Suprapubic skin (tissue), 4 donors: ENCODE measurements around the gene ARHGAP31. TPM values are rescaled to one million over a fixed set of nuclear protein-coding genes. Genes with fewer than 3 reads are reported as not detected.

Experiments used
- DNase-seq, 2 donors: peaks; one replicate each; pipeline ENCODE4 v3.0.0-alpha.2; 2019; ENCODE audit warnings: low spot score in 2 of 2
- H3K27ac ChIP-seq: fragments of 200-600 bp; sonication (generic); one replicate; pipeline ENCODE4 v1.5.1; 2019
- H3K27me3 ChIP-seq: fragments of 200-600 bp; sonication (generic); one replicate; pipeline ENCODE4 v1.5.1; 2019
- H3K36me3 ChIP-seq: fragments of 200-600 bp; sonication (generic); one replicate; pipeline ENCODE4 v1.5.1; 2019
- H3K4me1 ChIP-seq: fragments of 200-600 bp; sonication (generic); one replicate; pipeline ENCODE4 v1.5.1; 2019
- H3K4me3 ChIP-seq: fragments of 200-600 bp; sonication (generic); one replicate; pipeline ENCODE4 v1.5.1; 2019; ENCODE audit warnings: mild to moderate bottlenecking
- H3K9me3 ChIP-seq: fragments of 200-600 bp; sonication (generic); one replicate; pipeline ENCODE4 v1.5.1; 2019
- EP300 ChIP-seq: sonication (generic); formaldehyde crosslinking; IDR thresholded peaks from one replicate; pipeline ENCODE4 v1.6.1; 2017; ENCODE audit warnings: antibody characterized with exemption
- POLR2A ChIP-seq, 2 donors: fragments of 450-650 bp; IDR thresholded peaks; one replicate each; pipeline ENCODE4 v1.6.1; 2017; ENCODE audit warnings: antibody characterized with exemption in 2 of 2, mild to moderate bottlenecking in 2 of 2, moderate library complexity in 2 of 2
- POLR2AphosphoS5 ChIP-seq, 3 donors: sonication (generic); formaldehyde crosslinking; IDR thresholded peaks; one replicate each; pipeline ENCODE4 v1.6.1; 2017; ENCODE audit warnings: antibody characterized with exemption in 3 of 3
- WGBS: methylation state at CpG from one replicate; pipeline ENCODE4 v1.1.5; 2018; 5-methylcytosine and 5-hydroxymethylcytosine counted together
- total RNA-seq, 4 donors: library from RNA; depleted of rRNA; stranded (reverse); fragments of >200 nt; gene quantifications; one replicate each; pipeline ENCODE4 v1.1.0, GENCODE V29; 2016
- TF ChIP-seq, protein P1 (sequence below), 2 donors: fragments of 200-600 bp in 1 of 2; fragments of 450-650 bp in 1 of 2; sonication (generic) in 1 of 2; IDR thresholded peaks; one replicate each; pipeline ENCODE4 v1.5.1; 2016 to 2019; ENCODE audit warnings: antibody characterized with exemption in 2 of 2, mild to moderate bottlenecking in 1 of 2, moderate library complexity in 1 of 2

ARHGAP31 gene
- total RNA-seq, 4 donors from 2014 or later: 15.8 to 26.6 (median 21.7) TPM

DNA sequence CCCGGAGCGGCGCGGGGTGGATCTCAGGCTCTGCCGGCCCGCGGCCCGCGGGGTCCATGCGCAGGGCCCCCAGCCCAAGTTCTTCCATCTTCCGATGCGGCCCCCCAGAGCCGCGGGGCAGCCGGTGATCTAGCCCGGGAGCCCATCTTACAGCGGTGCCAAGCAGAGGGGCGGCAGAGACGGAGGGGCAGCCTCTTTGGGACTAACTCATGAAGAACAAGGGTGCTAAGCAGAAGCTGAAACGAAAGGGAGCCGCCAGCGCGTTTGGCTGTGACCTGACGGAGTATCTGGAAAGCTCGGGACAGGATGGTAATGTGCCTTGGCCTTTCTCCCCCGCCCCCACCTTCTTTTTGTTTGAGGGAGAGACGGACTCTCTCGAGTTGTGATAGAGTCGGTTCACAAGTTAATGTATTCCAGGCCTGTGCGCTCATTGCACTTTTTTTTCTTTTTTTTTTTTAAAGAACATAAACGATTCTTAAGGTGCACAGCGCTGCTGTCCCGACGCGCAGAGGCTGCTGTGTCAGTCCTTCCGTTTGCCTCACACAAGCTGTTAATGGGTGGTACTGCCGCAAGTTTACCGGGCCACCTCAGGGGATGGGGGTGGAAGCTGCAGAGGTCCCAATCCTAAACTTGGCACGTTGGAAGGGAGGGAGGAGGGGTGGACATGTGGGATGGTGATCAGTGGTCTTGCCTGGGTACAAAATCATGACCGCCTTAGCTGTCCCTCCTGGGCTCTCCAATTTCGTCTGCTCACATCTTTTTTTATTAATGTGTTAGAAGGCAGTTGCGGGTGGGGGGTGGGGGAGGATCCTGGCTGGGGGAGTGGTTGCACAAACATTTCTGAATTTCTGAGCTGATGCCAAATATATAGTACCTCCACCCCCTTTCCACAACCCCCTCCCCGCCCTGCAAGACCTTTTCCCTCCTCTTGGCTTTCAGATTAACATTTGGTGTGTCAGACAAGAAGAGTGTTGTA, 801 bp downstream of the ARHGAP31 start:
- Histone ChIP-seq H3K9me3 (no peaks in the 10 kb centered on the region), H3K27ac (peak overlapping the region; percentile 93), H3K4me1 (peaks cover 33% of the 10 kb centered on the region), H3K27me3 (no peaks in the 10 kb centered on the region), H3K4me3 (peak overlapping the region; percentile 75), H3K36me3 (no peaks in the 10 kb centered on the region)
- DNase-seq: peak in 1 of 2 donors; percentile 82
- WGBS: under 1% methylated on average over 41 of the region's 43 CpGs
- TF ChIP-seq POLR2A (IDR thresholded peaks at IDR 0.05) (peak in 1 of 2 donors; percentile 4), EP300 (no peak)

DNA sequence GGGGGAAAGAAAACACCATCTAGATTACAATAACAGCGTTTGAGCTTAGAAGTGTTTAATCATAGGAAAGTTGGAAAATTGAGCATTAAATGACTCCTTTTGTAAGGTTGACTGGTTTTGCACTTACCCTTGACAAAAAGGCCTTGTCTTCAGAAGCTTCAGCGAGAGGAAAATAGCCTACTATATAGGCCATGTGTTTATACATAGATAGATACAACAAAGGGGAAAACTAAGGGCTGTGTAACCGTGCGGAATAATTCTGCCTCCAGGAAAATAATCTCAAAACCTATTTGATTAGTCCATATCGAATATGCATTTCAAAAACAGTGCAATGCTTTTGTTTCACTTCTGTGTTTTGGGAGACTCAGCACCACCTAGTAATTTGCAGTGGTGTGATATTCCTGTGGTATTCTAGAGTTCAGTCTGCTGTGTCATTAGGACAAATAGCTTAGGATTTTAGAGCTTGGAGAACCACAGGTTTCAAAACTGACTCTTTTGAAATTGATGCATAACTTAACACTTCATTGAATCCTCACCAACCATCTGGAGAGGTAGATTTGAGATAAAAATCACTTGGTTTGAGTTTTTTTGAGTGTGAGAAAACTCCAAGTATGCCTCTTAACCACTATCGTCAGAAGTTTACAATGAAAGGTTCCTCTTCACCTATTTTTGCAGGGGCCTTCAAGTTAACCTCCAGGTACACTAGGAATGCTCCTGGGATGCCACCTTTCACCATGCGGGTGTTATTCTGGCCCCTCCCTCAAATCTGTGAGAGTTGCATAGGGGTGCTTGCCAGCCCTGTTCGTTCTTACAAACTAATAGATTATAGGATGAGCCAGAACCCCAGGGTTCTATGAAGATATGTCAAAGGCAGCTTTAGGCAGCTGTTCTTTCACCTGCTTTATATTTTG, 1.9 kb downstream of the ARHGAP31 start:
- TF ChIP-seq, protein P1, sequence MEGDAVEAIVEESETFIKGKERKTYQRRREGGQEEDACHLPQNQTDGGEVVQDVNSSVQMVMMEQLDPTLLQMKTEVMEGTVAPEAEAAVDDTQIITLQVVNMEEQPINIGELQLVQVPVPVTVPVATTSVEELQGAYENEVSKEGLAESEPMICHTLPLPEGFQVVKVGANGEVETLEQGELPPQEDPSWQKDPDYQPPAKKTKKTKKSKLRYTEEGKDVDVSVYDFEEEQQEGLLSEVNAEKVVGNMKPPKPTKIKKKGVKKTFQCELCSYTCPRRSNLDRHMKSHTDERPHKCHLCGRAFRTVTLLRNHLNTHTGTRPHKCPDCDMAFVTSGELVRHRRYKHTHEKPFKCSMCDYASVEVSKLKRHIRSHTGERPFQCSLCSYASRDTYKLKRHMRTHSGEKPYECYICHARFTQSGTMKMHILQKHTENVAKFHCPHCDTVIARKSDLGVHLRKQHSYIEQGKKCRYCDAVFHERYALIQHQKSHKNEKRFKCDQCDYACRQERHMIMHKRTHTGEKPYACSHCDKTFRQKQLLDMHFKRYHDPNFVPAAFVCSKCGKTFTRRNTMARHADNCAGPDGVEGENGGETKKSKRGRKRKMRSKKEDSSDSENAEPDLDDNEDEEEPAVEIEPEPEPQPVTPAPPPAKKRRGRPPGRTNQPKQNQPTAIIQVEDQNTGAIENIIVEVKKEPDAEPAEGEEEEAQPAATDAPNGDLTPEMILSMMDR (IDR thresholded peaks at IDR 0.05): no peak
- TF ChIP-seq POLR2A (IDR thresholded peaks at IDR 0.05): no peak
- no peak for TF ChIP-seq POLR2AphosphoS5 (IDR thresholded peaks at IDR 0.05)
- no peak for TF ChIP-seq EP300
- no peaks in the 10 kb centered on the region for H3K36me3 ChIP-seq
- peak overlapping the region; percentile 75 for H3K4me3 ChIP-seq
- peak overlapping the region; percentile 93 for H3K27ac ChIP-seq
- H3K27me3 ChIP-seq: no peaks in the 10 kb centered on the region
- WGBS: 36% methylated on average over 8 of the region's 8 CpGs
- peaks cover 41% of the 10 kb centered on the region for H3K4me1 ChIP-seq
- no peaks in the 10 kb centered on the region for H3K9me3 ChIP-seq
- no peak for DNase-seq

DNA sequence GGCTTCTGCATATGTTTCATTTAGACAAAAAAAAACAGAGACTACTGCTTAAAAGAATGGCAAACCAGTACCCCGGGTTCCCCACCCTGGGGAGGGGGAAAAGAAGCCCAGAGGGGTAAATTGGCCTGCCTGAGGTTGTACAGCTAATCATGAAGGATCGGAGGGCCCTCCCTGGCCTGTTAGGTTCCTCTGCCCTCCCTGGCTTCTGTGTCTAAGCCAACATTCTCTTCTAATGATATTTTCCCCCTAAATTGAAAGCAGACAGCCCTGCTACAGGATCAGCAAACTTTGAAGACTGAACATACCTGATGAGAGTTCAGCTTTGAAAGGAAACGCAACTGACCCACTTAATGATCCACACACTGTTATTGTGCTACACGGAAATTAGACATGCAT, 2.5 kb downstream of the ARHGAP31 start:
- peak overlapping the region; percentile 75 for H3K4me3 ChIP-seq
- no peak for DNase-seq
- no peaks in the 10 kb centered on the region for H3K27me3 ChIP-seq
- no peaks in the 10 kb centered on the region for H3K9me3 ChIP-seq
- H3K36me3 ChIP-seq: no peaks in the 10 kb centered on the region
- WGBS: 51% methylated on average over 4 of the region's 4 CpGs
- peaks cover 46% of the 10 kb centered on the region for H3K4me1 ChIP-seq
- no peak for TF ChIP-seq EP300
- TF ChIP-seq POLR2AphosphoS5 (IDR thresholded peaks at IDR 0.05): no peak
- TF ChIP-seq, protein P1 (IDR thresholded peaks at IDR 0.05): no peak
- no peak for TF ChIP-seq POLR2A (IDR thresholded peaks at IDR 0.05)
- peak overlapping the region; percentile 93 for H3K27ac ChIP-seq

DNA sequence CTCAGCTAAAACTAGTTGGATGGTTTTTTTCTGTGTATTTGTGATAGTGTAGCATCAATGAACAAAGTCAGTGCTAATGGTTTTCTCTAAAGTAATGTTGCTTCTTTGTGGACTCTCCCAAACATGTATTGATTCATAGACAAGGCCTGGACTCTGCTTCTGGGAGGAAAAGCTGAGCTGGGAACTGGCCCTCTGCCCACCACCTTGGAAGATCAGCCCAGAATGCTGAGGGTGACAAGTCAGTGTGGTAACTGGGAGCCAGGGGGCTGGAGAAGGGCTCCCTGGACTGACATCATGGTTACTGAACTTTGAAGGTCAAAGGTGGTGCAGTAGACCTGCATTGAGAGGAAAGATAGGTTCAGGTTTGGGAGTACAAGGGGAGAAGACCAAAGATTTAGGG, 3.0 kb downstream of the ARHGAP31 start:
- TF ChIP-seq POLR2A (IDR thresholded peaks at IDR 0.05): no peak
- TF ChIP-seq POLR2AphosphoS5 (IDR thresholded peaks at IDR 0.05): no peak
- TF ChIP-seq, protein P1 (IDR thresholded peaks at IDR 0.05): no peak
- no peak for DNase-seq
- H3K36me3 ChIP-seq: no peaks in the 10 kb centered on the region
- peak overlapping the region; percentile 75 for H3K4me3 ChIP-seq
- H3K9me3 ChIP-seq: no peaks in the 10 kb centered on the region
- no peaks in the 10 kb centered on the region for H3K27me3 ChIP-seq
- H3K4me1 ChIP-seq: peaks cover 49% of the 10 kb centered on the region
- H3K27ac ChIP-seq: no peak overlapping the region

DNA sequence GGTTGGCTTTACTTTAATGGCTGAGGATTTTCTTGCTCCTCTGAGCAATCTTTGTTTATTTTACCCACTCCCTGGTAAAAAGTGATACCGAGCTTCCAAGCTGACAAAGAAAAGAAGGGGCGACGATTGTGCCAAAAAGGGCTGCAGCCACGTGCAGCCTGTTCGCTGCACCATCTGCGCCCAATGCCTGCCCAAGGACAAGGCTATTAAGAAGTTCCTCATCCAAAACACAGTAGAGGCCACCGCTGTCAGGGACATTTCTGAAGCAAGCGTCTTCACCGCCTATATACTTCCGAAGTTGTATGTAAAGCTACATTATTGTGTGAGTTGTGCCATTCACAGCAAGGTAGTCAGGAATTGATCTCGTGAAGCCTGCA, 4.4 kb downstream of the ARHGAP31 start:
- no peak overlapping the region for H3K27ac ChIP-seq
- no peaks in the 10 kb centered on the region for H3K9me3 ChIP-seq
- no peak for DNase-seq
- peaks cover 53% of the 10 kb centered on the region for H3K4me1 ChIP-seq
- H3K36me3 ChIP-seq: no peaks in the 10 kb centered on the region
- no peaks in the 10 kb centered on the region for H3K27me3 ChIP-seq
- 88% methylated on average over 11 of the region's 11 CpGs for WGBS
- H3K4me3 ChIP-seq: no peak overlapping the region
- TF ChIP-seq POLR2A (IDR thresholded peaks at IDR 0.05): no peak
- no peak for TF ChIP-seq POLR2AphosphoS5 (IDR thresholded peaks at IDR 0.05)
- TF ChIP-seq EP300: no peak
- TF ChIP-seq, protein P1 (IDR thresholded peaks at IDR 0.05): no peak
